WTC11 (cell line): ENCODE results near the gene MTREX.

ENCODE experiments used
- ATF1 ChIP-seq: sonication (generic); formaldehyde crosslinking; IDR thresholded peaks from 2 replicates; pipeline ENCODE4 v1.8.1; 2023; ENCODE audit warnings: mild to moderate bottlenecking, moderate library complexity, missing genetic modification reagents
- ATF2 ChIP-seq: sonication (generic); formaldehyde crosslinking; IDR thresholded peaks from 2 replicates; pipeline ENCODE4 v1.8.1; 2022; ENCODE audit warnings: low read depth, missing genetic modification reagents, borderline replicate concordance
- CREB1 ChIP-seq: sonication (generic); formaldehyde crosslinking; IDR thresholded peaks from 2 replicates; pipeline ENCODE4 v1.8.0; 2023; ENCODE audit warnings: mild to moderate bottlenecking, missing genetic modification reagents
- MYBL2 ChIP-seq: sonication (generic); formaldehyde crosslinking; IDR thresholded peaks from 2 replicates; pipeline ENCODE4 v1.8.1; 2023; ENCODE audit warnings: mild to moderate bottlenecking, moderate library complexity, missing genetic modification reagents
- TEAD4 ChIP-seq: sonication (generic); formaldehyde crosslinking; IDR thresholded peaks from 2 replicates; pipeline ENCODE4 v1.8.0; 2022; ENCODE audit warnings: mild to moderate bottlenecking, missing genetic modification reagents
- ZMAT4 ChIP-seq: fragments of 250-450 bp; sonication (Bioruptor Pico); IDR thresholded peaks from 2 replicates; pipeline ENCODE4 v1.9.0; 2021; ENCODE audit warnings: mild to moderate bottlenecking
- TF ChIP-seq, protein P1 (sequence below): fragments of 200-600 bp; IDR thresholded peaks from 2 replicates; pipeline ENCODE4 v1.8.0; 2022; ENCODE audit warnings: antibody characterized with exemption
- TF ChIP-seq, protein P2 (sequence below): fragments of 250-450 bp; sonication (Bioruptor Pico); IDR thresholded peaks from 2 replicates; pipeline ENCODE4 v1.9.0; 2021; ENCODE audit warnings: mild to moderate bottlenecking, borderline replicate concordance

DNA sequence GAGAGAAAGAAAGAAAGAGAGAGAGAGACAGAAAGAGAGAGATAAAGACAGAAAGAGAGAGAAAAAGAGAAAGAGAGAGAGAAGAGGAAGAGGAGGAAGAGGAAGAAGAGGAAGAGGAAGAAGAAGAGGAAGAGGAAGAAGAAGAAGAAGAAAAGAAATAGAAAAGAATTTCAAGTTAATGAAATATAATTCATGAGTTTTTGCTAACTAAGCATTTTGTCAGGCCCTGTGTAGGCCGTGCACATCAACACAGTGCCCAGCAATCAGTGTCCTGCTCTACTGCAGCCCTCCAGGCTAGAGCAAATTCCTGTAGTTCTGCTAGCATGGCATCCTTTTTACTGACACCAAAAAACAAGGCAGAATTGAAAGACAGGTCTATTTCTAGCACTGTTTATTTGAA, 164.9 kb downstream of the MTREX start:
- TF ChIP-seq, protein P1, sequence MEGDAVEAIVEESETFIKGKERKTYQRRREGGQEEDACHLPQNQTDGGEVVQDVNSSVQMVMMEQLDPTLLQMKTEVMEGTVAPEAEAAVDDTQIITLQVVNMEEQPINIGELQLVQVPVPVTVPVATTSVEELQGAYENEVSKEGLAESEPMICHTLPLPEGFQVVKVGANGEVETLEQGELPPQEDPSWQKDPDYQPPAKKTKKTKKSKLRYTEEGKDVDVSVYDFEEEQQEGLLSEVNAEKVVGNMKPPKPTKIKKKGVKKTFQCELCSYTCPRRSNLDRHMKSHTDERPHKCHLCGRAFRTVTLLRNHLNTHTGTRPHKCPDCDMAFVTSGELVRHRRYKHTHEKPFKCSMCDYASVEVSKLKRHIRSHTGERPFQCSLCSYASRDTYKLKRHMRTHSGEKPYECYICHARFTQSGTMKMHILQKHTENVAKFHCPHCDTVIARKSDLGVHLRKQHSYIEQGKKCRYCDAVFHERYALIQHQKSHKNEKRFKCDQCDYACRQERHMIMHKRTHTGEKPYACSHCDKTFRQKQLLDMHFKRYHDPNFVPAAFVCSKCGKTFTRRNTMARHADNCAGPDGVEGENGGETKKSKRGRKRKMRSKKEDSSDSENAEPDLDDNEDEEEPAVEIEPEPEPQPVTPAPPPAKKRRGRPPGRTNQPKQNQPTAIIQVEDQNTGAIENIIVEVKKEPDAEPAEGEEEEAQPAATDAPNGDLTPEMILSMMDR, result no peak
- no peak for TF ChIP-seq ATF1 (CRISPR knock-in tag)
- TF ChIP-seq, protein P2, sequence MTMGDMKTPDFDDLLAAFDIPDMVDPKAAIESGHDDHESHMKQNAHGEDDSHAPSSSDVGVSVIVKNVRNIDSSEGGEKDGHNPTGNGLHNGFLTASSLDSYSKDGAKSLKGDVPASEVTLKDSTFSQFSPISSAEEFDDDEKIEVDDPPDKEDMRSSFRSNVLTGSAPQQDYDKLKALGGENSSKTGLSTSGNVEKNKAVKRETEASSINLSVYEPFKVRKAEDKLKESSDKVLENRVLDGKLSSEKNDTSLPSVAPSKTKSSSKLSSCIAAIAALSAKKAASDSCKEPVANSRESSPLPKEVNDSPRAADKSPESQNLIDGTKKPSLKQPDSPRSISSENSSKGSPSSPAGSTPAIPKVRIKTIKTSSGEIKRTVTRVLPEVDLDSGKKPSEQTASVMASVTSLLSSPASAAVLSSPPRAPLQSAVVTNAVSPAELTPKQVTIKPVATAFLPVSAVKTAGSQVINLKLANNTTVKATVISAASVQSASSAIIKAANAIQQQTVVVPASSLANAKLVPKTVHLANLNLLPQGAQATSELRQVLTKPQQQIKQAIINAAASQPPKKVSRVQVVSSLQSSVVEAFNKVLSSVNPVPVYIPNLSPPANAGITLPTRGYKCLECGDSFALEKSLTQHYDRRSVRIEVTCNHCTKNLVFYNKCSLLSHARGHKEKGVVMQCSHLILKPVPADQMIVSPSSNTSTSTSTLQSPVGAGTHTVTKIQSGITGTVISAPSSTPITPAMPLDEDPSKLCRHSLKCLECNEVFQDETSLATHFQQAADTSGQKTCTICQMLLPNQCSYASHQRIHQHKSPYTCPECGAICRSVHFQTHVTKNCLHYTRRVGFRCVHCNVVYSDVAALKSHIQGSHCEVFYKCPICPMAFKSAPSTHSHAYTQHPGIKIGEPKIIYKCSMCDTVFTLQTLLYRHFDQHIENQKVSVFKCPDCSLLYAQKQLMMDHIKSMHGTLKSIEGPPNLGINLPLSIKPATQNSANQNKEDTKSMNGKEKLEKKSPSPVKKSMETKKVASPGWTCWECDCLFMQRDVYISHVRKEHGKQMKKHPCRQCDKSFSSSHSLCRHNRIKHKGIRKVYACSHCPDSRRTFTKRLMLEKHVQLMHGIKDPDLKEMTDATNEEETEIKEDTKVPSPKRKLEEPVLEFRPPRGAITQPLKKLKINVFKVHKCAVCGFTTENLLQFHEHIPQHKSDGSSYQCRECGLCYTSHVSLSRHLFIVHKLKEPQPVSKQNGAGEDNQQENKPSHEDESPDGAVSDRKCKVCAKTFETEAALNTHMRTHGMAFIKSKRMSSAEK (CRISPR knock-in tag), result no peak
- no peak for TF ChIP-seq ATF2 (CRISPR knock-in tag)
- TF ChIP-seq MYBL2 (CRISPR knock-in tag), result no peak
- TF ChIP-seq TEAD4, result no peak
- no peak for TF ChIP-seq ZMAT4
- TF ChIP-seq CREB1 (CRISPR knock-in tag), result no peak
